ENCODE measurements around the gene COQ9.

- TF ChIP-seq CTCF (IDR thresholded peaks at IDR 0.05), result no peak
- no peak for TF ChIP-seq POLR2A (IDR thresholded peaks at IDR 0.05)
Observed at GRCh38 chr16:57473906-57474305, 26.6 kb downstream of the COQ9 start.

All from heart left ventricle (tissue), 13 donors.